Ovary (tissue), 3 donors: ENCODE data around the gene HELQ.

Experiments used
- CTCF ChIP-seq, 3 donors: fragments of 450-650 bp in 2 of 3; fragments of 200-600 bp in 1 of 3; IDR thresholded peaks; one replicate each; pipeline versions ENCODE4 v1.5.1 to v1.8.0; 2016 to 2022; ENCODE audit warnings: antibody characterized with exemption in 3 of 3, mild to moderate bottlenecking in 1 of 3
- EP300 ChIP-seq: sonication (generic); formaldehyde crosslinking; IDR thresholded peaks from one replicate; pipeline ENCODE4 v1.6.1; 2017; ENCODE audit warnings: antibody characterized with exemption
- POLR2A ChIP-seq: fragments of 450-650 bp; IDR thresholded peaks from one replicate; pipeline ENCODE4 v1.6.1; 2017; ENCODE audit warnings: antibody characterized with exemption, mild to moderate bottlenecking, moderate library complexity
- donor health status: DM: no; HTN: no; CAD: no.

- TF ChIP-seq POLR2A (no peak), CTCF (IDR thresholded peaks at IDR 0.05) (no peak), EP300 (no peak)
Observed at GRCh38 chr4:83436680-83437079, 18.9 kb downstream of the HELQ start.
